Measurements from ENCODE around the gene EPS15.
A peak's percentile ranks its signal among the peaks of the same experiment; 100 is the strongest.
"Not testable (repeated sequence)": the region's sequence is repeated elsewhere in the genome, so short reads cannot be mapped to it uniquely, and the experiment has no call there.

EPS15 gene

DNA sequence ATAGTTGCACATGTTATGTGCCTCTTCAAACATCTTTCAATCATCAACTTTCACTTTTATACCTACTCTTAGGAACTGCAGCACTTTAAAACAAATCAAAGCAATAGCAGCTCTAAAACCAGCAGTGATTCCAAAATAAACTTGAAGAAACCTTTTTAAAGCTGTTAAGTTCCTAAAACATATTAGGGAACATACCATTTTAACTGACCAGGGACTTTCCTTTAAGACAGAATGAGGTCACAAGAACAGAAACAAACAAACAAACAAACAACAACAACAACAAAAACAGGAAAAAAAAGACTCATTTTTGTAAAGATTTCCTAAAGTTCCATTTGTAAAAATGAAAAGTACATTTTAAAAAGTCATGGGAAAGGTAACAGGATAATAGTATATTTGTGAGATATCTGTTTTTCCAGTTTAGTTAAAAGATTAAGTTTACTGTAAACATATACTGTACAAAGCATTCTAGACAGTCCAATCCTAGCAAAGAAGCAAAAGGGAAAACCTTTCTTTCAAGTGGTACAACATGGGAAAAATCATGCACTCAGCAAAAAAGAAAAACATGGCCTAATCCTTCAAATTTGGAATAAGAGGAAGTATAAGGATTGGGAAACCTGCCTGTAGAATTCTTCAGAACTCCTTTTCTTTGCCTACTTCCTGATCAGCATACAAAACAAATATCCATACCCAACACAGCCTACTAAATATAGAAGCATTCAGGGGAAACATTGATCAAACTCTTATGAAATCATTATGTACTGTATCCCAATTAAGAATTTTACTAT lies 45.5 kb downstream of the EPS15 start:
- no peak for DNase-seq

- peak in 1 of 56 donors; percentile 3 for DNase-seq
Observed at GRCh38 chr1:51472359-51472758, 46.7 kb downstream of the EPS15 start.

DNA sequence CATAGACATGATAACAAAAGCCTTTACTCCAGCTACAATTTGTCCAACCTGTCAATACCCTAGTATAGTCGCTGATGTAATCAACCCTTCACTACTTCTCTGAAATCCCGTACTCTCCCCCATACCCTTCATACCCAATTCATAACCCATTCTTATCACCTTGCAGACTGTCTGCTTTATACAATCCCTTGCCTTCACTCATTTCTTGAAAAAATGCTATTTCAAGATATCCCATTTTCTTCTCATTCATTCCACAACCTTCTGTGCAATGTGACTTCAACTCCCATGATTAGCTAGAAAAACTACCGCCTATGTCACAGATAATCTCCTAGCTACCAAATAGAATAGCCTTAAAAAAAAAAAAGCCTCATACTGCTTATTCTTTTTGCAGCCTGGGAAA lies 49.5 kb downstream of the EPS15 start:
- DNase-seq, result no peak

- DNase-seq, result no peak
Observed at GRCh38 chr1:51464828-51465227, 54.2 kb downstream of the EPS15 start.

DNA sequence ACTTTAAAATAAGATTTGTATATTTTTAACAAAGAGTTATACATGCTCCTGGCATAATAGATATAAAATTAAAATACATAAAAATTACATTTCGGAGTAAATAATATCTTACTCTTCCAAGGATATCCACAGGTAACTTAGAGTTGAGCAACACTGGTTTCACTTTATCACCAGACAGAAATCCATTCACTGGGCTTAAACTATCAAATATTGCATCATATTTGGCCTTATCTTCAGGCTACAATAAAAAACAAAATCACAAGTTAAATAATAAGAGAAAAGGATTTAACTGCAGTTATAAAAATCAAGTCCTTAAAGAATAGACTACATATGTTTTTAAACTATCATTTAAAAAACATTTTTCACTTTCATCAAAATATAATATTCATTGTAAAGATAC lies 55.5 kb downstream of the EPS15 start:
- DNase-seq, result no peak

- DNase-seq, result not testable (repeated sequence)
Observed at GRCh38 chr1:51462289-51462688, 56.8 kb downstream of the EPS15 start.

DNA sequence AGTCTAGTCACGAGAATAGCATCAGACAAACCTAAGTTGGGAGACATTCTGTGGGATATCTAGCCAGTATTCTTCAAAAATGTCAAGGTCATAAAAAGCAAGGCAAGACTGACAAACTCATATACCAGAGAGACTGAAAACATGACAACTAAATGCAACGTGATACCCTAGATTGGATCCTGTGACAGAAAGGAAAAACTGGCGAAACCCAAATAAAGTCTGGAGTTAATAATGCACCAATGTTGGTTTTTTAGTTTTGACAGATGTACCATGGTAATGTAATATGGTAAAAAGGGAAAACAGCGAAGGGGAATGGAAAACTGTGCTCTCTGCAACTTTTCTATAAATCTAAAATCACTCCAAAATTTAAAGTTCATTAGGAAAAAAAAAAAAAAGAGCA lies 64.5 kb downstream of the EPS15 start:
- no peak for DNase-seq

DNA sequence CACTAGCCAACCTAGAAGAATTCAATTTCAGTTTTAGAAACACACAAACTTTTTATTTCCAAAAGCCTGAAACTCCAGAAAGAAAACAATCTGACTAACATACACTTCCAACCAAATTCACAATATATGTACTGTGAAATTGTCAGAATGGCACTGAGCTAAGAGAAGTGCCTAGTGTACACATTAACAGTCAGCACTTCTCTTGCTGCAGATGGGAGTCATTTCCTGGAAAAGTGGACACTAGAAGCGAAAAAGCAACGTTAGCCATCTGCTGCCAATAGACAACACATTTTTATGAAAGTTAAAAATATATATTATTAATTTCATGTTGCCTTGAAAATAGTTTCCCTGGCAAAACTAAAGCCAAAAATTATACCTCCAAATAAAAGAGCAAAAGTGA lies 66.1 kb downstream of the EPS15 start:
- DNase-seq, result no peak

GRCh38 chr1:51448844-51449454 lies 70.1 kb downstream of the EPS15 start:
- DNase-seq, result not testable (repeated sequence)

DNA sequence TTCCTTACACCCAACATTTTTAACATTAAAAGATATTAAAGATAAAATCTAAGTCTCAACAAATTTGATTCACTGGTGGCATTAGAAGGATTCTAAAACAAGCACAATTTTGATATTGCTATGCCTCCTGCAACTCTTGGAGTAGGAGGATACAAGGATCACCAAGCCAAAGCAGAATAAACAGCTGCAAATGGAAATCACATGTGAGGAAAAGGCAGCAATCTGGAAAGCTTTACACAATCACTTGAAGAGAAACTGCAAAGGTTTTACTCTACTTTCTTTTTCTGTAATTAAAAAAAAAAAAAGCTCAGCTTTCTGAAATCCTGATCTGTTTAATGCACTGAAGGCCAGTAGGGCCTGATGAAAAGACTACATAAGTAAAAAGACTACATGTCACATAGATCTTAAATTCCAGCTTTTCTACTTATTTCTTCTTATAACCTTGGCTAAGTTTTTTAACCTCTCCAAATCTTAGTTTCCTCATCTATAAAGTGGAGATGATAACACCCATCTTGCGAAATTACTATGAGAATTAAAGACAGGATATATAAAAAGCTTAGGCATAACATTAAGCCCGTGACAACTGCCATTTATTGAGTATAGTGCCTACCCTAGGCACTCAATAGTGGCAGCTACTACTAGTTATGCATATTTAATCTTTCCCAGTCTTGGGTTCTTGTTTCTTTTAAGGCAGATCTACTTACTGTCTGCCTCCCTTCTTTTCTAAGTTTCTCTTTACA lies 73.5 kb downstream of the EPS15 start:
- DNase-seq, result no peak

DNA sequence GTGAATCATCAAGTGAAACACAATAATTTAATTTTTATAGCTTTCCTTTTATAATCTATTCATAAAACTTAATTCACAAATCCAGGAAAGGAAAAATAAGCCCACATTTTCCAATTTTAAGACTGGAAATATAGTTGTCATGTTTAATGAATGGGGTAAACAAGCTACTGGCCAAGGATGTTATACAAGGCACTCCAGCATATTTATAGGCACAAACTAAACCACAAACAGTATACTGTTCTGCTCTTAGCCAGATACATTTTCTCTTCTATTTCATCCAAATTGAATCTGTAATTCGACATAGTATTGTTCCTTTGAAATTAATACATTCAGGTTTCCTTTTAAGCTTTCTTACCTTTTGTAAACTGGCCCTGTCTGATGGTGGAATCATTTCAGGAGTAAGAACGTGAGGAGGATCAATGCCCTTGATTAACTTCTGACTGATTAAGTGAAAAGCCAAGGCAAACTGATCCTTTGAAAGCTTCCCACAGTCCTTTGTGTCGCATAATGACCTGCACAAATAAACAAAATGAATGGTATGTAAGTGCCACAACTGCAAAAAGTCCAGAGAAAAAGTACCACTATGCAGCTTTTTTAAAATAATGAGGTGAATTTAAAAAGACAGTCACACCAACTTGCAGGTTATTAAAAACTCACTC lies 74.4 kb downstream of the EPS15 start:
- no peak for DNase-seq

GRCh38 chr1:51444096-51444495 lies 75.0 kb downstream of the EPS15 start:
- no peak for DNase-seq

- no peak for DNase-seq
Observed at GRCh38 chr1:51443555-51443954, 75.5 kb downstream of the EPS15 start.

- no peak for DNase-seq
Observed at GRCh38 chr1:51442616-51443015, 76.5 kb downstream of the EPS15 start.

DNA sequence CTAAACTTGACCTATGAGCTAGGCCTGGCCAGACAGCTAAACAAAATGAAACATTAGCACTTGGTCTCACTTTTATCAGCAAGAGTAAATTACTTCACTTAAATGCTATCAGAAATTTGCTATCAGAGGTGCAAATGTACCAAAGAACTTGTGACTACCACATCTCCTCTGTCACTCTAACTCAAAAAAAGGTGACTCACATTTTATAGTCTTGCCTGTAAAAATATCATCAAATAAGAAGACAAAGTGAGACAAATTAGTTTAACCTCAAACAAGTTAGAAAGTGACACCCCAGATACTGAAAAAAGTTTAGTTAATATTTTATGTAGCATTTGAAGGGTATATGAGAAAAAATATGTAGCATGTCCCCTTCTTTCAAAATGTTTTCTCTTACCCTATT lies 76.9 kb downstream of the EPS15 start:
- no peak for DNase-seq

DNA sequence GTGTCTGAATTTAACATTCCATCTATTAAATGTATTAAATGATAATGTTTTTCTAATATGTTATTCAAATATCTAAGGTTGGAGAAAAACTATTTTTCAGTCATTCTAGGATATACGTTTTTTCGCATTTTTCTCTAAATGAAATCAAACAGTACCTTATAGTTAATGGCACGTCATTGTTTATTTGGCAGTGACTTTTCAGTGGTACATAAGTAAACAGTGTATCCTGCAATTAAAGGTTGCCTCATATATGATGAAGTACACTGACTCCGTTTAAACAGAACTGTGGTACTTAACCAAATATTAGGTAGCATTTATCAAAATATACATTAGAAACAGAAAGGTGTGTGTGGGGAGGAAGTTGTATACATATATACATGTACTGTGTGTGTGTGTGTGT lies 79.2 kb downstream of the EPS15 start:
- DNase-seq, result no peak

- DNase-seq, result no peak
Observed at GRCh38 chr1:51439053-51439452, 80.0 kb downstream of the EPS15 start.

GRCh38 chr1:51437391-51437790 lies 81.7 kb downstream of the EPS15 start:
- DNase-seq, result not testable (repeated sequence)

GRCh38 chr1:51435878-51436277 lies 83.2 kb downstream of the EPS15 start:
- no peak for DNase-seq

DNA sequence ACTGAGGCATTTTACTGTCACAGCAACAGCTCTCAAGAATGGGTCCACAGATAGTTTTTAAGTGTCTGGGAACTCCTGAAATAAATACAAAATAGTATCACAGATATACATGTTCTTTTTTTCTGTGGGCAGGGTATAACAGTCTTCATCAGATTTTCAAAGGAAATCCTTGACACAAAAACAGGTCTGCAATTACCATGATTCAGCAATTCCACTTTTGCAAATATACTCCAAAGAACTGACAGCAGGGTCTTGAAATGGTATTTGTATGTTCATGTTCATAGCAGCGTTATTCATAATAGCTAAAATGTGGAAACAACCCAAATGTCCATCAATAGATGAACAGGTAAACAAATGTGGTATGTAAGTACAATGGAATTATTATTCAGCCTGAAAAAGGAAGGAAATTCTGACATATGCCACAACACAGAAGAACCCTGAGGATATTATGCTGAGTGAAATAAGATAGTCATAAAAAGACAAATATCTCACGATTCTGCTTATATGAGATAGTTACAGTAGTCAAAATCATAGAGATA lies 85.0 kb downstream of the EPS15 start:
- DNase-seq, result no peak

- no peak for DNase-seq
Observed at GRCh38 chr1:51433269-51433971, 85.6 kb downstream of the EPS15 start.

All from amygdala (tissue), 56 donors.